NCI-H82 (cell line): ENCODE data around the gene PIK3CA.

ENCODE experiments used
- DNase-seq: peaks from one replicate; lab custom pipeline; 2025; lab: John Stamatoyannopoulos, UW

PIK3CA gene

GRCh38 chr3:179158336-179159039, 10.3 kb downstream of the PIK3CA start:
- no peak for DNase-seq

GRCh38 chr3:179163503-179163902, 15.3 kb downstream of the PIK3CA start:
- no peak for DNase-seq

DNA sequence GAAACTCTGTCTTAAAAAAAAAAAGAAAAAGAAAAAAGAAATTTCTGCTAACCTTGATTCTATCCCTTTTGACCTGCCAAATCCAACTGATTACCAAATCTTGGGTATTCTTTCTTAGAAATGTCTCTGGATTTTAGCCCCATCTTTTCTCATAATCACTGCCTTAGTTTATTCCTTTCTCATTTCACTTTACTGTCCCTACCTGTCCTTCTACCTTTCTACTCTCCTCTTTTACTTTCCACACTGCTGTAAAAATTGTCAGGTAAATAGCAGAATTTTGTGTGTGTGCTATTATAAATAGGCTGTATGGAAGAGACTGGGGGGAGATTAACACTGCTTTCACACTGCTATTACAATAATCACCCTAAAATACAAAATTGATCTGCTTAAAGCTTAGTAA, 16.7 kb downstream of the PIK3CA start:
- no peak for DNase-seq

GRCh38 chr3:179166561-179167201, 18.5 kb downstream of the PIK3CA start:
- DNase-seq: no peak

- DNase-seq: no peak
Observed at GRCh38 chr3:179168918-179169317, 20.8 kb downstream of the PIK3CA start.

- no peak for DNase-seq
Observed at GRCh38 chr3:179172546-179172945, 24.4 kb downstream of the PIK3CA start.

GRCh38 chr3:179174316-179174715, 26.2 kb downstream of the PIK3CA start:
- no peak for DNase-seq

DNA sequence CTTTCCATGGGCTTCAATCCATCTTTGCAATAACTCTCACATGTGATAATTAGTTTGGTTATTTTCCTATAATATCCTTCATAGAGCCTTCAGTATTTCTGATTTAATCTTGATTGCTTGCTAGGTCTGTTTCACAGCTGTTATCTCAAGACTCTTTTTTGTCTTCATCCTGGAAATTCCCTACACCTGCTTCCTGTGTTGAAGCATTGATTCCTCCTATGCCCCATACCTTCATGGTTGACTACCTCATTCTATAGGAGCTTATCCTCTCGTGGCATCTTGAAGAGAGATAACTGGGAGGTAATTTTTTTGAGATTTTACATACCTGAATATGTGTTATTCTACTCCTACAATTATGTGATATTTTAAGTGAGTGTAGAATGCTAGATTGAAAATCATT, 26.7 kb downstream of the PIK3CA start:
- DNase-seq: no peak

DNA sequence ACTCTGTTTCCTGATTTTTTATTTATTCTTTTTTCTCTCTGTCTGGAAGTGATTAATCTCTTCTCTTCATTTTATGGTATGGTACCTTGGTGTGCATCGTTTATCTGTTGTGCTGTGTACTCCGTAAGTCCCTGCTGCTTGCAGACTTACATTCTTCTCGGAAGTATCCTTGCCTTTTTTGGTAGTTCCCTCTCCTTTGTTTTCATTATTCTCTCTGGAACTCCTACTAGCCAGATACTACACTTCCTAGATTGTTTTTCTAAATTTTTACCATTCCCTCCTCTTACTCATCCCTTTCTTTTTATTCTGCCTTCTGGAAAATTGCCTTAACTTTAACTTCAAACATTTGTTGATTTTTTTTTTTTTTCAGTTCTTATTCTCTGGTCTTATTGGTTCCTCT, 27.2 kb downstream of the PIK3CA start:
- no peak for DNase-seq

DNA sequence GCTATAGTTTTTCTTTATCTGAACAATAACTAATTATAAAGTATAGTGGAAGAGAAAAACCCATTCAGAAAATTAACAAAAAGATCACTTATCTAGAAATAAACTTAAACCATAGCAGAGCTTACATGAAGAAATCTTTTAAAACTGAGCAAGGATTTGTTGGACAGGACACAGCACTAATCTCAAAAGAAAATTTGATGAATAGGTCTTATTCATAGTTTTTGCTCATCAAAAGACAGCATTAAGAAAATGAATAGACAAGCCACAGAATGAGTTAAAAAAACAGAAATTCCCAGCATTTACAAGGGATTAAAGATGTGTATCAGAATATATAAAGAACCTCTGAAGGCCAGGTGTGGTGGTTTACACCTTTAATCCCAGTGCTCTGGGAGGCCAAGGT, 29.5 kb downstream of the PIK3CA start:
- no peak for DNase-seq

GRCh38 chr3:179179256-179179655, 31.1 kb downstream of the PIK3CA start:
- DNase-seq: no peak

DNA sequence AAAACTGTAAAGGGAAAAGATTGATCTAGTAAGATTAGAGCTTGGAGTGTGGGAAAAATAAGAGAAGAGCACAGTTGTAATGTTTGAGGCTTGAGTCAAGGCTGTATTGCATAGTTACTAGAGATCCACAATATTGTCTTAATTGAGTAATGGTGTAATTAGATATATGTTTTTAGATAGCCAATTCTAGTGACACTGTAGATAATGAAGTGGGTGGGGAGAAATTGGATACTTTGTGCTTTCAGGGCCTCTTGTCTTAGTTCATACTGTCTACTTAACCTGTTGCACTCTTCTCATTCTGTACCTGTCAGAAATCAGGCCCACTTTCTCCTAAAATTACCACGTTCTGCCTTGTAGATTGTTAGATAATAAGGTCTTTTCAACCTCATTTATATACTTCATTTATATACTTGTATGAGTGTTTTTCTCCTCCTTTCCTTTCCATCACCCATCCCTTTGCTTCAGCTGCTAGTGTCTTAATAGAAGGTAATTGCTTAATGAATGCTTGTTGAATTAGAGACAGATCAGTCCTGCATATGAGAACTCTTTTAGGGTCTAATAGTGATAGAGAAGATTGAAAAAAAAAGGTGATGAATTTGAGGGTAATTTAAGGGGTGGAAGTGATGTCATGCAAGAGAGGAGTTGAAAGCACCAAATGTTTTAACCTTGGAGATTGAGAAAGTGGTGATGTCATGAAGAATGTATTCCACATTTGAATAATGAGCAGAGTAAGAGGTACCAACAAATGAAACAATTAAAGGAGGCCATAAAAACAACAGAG, 32.0 kb downstream of the PIK3CA start:
- DNase-seq: no peak

GRCh38 chr3:179181021-179181472, 32.9 kb downstream of the PIK3CA start:
- DNase-seq: no peak

DNA sequence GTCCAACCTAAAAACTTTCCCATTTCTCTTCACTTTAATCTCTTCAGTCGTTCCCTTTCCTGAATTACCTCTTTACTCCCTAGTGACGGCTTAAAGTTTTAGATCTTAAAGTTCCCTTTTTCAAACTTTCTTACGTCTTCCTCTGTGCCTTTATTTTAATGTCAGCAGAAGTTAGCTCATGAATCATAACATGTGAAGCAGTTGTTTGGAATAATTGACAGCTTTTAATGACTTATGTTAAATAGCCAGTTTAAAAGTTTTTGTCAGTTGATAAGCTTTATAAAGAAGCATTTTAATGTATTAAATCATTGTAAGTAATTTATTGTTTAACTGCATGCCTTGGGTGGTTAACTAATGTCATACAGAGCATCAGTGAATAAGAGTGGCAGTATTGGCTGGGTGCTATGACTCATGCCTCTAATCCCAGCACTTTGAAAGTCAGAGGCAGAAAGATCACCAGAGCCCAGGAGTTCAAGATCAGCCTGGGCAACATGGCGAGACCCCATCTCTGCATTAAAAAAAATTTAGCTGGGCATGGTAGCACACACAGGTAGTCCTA, 33.9 kb downstream of the PIK3CA start:
- DNase-seq: no peak

GRCh38 chr3:179182902-179183301, 34.7 kb downstream of the PIK3CA start:
- DNase-seq: no peak

- DNase-seq: no peak
Observed at GRCh38 chr3:179184826-179185225, 36.7 kb downstream of the PIK3CA start.

GRCh38 chr3:179186426-179186825, 38.3 kb downstream of the PIK3CA start:
- no peak for DNase-seq

- no peak for DNase-seq
Observed at GRCh38 chr3:179189759-179190158, 41.6 kb downstream of the PIK3CA start.

- no peak for DNase-seq
Observed at GRCh38 chr3:179190581-179190980, 42.4 kb downstream of the PIK3CA start.

DNA sequence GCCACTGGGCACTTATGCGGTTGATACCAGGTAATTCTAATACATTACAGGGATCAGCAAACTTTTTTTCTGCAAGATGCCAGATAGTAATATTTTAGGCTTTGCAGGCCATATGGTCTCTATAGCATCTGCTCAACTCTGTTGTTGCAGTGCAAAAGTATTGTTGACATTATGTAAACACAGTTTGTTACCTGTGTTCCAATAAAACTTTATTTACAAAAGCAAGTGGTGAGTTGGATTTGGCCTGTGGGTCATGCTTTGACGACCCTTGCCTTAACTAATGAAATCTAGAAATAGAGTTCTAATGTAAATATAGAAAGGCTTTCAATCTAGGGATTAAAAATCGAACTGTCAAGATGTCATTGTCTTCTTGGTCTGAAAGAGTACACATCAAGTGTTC, 44.4 kb downstream of the PIK3CA start:
- no peak for DNase-seq

GRCh38 chr3:179194931-179195330, 46.8 kb downstream of the PIK3CA start:
- no peak for DNase-seq

DNA sequence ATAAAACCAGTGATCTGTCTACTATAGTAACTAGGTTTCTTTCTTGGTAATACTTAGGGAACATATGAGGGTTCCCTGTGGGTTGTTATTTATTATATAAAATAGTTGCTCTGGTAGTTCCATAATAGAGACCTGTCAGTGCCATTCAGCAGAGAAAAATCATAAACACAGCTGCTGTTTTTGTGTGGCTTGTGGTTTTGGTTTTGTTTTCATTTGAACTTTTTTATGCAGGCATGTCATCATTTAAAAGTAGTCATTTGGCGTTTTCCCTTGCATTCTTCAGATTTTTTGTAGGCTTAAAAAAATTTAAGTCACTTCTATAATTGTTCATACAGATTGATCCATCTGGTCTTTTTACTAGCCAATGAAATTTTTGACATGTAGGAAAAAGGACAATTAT, 47.9 kb downstream of the PIK3CA start:
- no peak for DNase-seq

DNA sequence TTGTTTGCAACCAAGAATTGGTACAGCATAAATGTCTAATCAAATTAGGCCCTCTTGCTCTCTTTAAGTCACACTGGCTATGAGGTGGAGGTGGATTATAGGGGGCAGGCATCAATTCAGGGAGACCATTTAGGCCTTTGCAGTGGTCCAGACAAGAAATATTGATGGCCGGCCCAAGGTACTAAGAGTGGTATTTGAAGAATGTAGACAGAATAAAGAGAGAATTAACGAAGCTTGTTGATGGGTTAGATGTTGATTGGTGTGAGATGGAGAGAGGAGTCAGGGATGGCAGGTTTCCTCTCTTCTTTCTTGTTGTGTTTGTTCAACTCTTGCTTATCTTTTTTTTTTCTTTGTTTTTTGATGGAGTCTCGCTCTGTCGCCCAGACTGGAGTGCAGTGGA, 48.5 kb downstream of the PIK3CA start:
- DNase-seq: no peak
